ENCODE results near the gene RASSF1.
A peak's percentile ranks its signal among the peaks of the same experiment; 100 is the strongest.

Gene RASSF1

GRCh38 chr3:50340448-50341329, at the start of gene RASSF1:
Gene RASSF1 (minus strand): TSS chr3:50340836. CDS start chr3:50340805, 31 bp downstream.
- DNase-seq = no peak

GRCh38 chr3:50389414-50389767, 48.8 kb upstream of the RASSF1 start:
- no peak for DNase-seq

DNA sequence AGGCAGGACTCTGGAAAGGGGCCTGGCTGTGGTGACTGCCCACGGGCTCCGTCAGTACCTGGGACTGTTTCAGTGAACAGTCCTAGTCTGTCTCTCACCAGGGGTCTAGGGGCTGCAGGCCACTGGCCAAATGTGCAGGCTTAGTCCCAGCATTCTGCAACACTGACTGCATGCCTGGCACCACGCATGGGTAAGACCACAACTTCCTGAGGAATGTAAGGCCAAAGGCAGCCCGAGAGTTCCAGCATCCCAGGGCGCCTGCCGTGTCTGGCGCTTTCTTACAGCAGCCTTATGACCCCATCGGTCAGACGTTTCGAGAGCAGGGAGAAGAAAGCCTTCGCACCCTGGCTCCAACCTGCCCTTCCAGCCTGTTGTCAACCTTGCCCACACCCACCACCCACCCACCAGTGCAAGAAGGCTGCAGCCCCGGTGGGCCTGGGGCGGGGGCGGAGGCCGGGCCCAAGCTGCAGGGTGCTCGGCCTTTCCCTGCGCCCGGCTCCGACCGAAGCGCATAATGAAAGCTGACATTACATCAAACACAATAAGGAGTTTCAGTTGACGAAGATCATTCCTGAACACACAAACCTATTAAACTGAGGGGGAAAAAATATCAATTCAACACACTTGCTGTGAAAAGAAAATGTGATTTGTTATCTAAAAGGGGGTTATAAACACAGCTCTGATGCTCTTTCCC, 48.2 kb upstream of the RASSF1 start:
- no peak for DNase-seq

DNA sequence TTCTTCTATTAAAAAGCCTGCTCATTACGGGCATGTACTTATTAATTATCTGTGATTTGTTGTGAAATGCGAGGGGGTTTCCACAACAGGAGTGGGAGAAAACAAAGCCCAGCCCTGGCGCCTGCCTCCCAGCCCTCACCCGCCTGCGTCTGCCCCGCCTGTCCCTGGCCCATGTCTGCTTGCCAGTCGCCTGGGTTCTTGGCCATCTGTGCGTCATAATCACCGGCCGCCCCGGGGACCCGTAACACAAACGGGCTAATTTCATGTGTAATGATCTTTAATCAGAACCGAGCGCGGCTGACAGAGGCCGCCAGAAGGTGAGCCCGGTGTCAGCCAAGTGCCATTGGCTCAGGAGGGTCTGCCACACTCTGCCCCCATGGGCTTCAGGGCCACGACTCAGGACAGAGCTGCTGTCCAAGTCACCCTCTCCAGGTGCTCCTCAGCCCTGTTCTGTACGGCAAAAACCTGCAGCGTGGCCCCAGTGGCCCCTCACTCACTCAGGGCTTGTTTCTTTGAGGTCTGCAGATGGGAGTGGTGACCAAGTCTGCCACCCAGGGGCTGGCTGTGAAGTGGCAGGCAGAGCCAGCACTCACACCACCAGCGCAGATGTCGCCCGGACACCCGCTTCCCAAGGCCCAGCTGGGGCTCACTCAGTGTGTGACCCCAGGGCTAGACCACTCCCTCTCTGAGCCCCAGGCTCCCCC, 47.5 kb upstream of the RASSF1 start:
- peak in 1 of 2 experiments; percentile 19 for DNase-seq

- no peak for DNase-seq
These were observed 45.1 kb upstream of the RASSF1 start for GRCh38 chr3:50385754-50386153.

GRCh38 chr3:50383750-50384149, 43.1 kb upstream of the RASSF1 start:
- no peak for DNase-seq

DNA sequence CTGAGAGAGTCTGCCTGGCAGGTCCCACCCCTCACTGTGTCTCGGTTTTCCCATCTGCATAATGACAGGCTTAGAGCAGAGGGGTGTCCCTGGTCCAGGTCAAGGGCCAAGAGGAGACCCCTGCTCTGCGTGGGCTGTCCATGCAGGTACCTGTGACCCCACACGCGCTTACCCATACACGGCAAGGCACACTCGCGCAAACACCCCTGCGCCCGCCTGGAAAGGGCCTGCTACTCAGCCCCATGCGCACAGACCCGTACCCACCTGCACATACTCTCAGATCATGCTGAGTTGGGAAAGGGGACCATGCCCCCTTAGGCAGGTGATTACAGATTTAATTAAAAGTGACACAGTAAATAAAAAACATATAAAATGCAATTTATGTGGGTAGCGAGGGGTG, 42.1 kb upstream of the RASSF1 start:
- DNase-seq = no peak

DNA sequence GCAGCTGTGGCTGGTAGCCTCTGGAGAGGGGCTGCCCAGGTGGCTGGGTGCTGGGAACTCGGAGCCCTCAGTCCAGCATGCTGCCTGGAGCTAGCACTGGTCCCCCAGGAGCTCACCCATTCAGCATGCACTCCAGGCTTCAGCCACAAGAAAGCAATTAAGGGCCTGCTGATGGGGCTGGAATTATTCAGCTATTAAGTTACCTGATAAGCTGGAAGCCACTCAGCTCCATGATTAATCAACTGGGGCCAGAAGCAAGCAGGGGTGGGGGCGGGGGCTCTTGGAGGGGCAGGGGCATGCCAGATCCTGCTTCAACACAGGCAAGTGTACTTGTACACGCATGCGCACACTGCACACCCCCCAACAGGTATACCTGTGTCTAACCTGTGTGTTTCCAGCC, 40.7 kb upstream of the RASSF1 start:
- DNase-seq = no peak

GRCh38 chr3:50380405-50381085, 39.9 kb upstream of the RASSF1 start:
- no peak for DNase-seq

GRCh38 chr3:50378757-50379156, 38.1 kb upstream of the RASSF1 start:
- DNase-seq = no peak

DNA sequence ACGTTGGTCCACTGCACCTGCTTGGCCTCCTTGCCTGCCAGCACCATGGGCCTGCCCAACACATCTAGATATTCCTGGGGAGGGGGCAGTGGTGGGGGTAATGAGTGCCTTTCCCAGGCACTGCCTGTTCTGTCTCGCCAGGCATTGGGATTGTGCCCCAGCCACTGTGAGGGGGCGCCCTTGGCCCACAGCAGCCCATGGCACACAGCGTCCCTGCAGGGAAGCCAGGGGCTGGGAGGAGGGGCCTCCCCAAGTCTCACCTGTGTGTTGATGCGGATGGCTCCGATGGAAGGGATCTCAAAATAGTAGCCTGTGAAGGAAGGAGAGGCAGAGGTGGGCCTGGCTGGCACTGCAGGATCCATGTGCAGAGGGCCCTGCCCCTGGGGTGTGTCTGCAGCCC, 37.4 kb upstream of the RASSF1 start:
- DNase-seq = no peak

GRCh38 chr3:50375258-50375931, 34.8 kb upstream of the RASSF1 start:
- no peak for DNase-seq

DNA sequence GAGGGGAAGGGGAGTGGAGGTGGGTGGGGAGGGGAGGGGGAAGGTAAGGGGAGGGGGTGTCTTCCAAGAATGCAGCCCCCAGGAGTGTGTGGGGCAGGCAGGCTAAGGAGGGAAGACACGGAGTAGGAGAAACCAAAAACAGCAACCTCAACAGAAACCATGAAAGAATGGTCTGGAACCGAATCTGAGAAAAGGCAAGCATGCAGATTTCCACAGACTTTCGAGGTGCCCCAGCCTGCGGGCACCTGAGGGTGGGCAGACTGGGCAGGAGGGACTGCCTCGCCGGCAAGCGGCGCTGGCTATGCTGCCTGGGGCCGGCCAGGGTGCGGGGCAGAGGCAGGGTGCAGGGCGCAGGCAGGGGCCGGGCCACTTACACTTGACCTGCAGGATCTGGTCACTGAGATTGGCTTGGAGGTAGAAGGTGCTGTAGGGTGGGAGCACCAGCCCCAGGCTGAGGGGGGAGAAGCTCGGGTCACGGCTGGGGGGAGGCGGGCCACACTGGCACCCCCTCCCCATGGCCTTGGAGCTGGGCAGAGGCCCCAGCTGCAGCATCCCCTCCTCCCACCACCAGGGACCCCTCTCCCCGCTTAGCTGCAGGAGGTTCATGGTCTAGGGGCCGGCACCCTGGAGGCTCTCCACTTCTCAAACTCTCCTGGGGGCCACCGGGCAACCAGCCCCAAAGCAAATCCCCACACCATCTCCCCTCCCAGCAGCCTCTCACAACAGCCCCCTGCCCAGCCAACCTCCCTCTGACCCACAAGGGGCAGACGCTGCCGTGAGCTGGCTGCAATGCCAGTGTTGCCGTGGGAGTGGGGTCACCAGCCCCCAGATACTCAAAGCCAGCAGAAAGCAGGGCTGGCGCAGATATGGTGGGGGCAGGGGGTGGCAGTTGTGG, 34.0 kb upstream of the RASSF1 start:
- DNase-seq = no peak

GRCh38 chr3:50373146-50374051, 32.8 kb upstream of the RASSF1 start:
- no peak for DNase-seq

- no peak for DNase-seq
These were observed 31.7 kb upstream of the RASSF1 start for GRCh38 chr3:50372349-50372748.

DNA sequence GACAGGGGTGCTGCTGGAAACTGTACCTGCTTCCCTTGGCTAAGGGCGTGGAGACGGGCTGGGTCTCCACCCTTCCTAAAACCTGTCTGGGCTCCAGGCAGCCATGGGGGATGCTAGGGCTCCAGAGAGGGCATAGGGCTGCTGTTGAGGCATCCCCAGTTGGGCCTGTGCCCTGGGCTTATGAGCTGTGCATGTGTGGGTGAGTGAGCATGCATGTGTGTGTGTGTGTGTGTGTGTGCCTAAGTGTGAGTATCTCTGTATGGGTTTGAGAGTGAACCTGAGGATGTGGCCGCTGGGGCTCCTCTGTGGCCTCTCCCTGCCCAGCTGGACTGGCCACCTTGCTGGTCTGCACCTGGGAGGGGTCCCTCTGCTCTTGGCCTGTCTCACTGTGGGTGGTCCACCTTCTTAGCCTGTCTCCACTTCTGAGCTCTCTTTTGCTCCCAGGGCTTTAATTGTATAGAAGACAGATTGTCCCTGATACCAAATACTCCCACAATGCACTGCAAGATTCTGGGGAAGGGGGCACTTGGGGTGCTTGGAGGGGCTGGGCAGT, 30.6 kb upstream of the RASSF1 start:
- no peak for DNase-seq

- no peak for DNase-seq
These were observed 30.0 kb upstream of the RASSF1 start for GRCh38 chr3:50370594-50370993.

GRCh38 chr3:50369012-50369670, 28.5 kb upstream of the RASSF1 start:
- no peak for DNase-seq

- DNase-seq = no peak
These were observed 25.2 kb upstream of the RASSF1 start for GRCh38 chr3:50365842-50366220.
